Choroid plexus epithelial cell (primary cell): ENCODE measurements around the gene IER5.
"Not testable (repeated sequence)": the region's sequence is repeated elsewhere in the genome, so short reads cannot be mapped to it uniquely, and the experiment has no call there.

Experiments used
- DNase-seq: peaks from one replicate; pipeline ENCODE4 v3.0.0-alpha.2; 2010; ENCODE audit warnings: low read depth
- H3K4me3 ChIP-seq: 2 replicates; pipeline ENCODE4 v1.5.1; 2011; ENCODE audit warnings: low read depth, mild to moderate bottlenecking, control low read depth, low read length, moderate library complexity
- TF ChIP-seq, protein P1 (sequence below): conservative IDR thresholded peaks from 2 replicates; pipeline ENCODE4 v1.5.1; 2011; ENCODE audit warnings: low read depth, mild to moderate bottlenecking, control low read depth, inconsistent platforms, low read length, moderate library complexity

IER5 gene

DNA sequence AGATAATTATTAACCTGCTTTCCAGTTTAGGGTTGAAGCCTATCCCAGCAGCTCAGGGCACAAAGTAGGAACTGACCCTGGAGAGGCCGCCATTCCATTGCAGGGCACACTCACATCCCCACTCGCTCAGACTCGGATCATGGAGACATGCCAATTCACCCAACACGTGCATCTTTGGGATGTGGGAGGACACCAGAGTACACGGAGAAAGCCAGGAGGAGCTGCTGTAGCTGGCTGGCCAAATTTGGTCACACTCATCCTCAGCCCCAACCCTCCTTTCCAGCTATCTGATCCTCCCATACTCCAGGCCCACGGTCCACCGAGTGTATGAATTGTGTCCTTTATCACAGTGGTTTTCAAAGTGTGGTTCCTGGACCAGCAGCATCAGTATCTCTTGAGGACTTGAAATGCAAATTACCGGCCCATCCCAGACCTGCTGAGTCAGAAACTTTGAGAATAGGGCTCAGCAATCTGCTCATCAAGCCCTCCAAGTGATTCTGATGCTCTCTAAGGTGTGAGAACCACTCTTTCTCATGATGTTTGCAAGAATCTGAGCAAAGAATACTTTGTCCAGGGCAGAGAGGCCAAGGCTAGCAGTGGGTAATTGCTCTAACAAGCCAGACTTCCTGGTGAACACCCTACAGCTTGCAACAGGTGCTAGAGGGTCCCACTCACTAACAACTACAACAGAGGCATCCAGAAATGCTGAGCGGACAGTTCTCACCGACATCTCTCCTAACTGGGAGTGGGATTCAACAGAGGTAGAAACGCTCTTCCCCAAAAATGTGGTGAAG is 26.3 kb downstream of the IER5 start:
- H3K4me3 ChIP-seq, result no peak overlapping the region
- TF ChIP-seq, protein P1, sequence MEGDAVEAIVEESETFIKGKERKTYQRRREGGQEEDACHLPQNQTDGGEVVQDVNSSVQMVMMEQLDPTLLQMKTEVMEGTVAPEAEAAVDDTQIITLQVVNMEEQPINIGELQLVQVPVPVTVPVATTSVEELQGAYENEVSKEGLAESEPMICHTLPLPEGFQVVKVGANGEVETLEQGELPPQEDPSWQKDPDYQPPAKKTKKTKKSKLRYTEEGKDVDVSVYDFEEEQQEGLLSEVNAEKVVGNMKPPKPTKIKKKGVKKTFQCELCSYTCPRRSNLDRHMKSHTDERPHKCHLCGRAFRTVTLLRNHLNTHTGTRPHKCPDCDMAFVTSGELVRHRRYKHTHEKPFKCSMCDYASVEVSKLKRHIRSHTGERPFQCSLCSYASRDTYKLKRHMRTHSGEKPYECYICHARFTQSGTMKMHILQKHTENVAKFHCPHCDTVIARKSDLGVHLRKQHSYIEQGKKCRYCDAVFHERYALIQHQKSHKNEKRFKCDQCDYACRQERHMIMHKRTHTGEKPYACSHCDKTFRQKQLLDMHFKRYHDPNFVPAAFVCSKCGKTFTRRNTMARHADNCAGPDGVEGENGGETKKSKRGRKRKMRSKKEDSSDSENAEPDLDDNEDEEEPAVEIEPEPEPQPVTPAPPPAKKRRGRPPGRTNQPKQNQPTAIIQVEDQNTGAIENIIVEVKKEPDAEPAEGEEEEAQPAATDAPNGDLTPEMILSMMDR, result no peak
- no peak for DNase-seq

DNA sequence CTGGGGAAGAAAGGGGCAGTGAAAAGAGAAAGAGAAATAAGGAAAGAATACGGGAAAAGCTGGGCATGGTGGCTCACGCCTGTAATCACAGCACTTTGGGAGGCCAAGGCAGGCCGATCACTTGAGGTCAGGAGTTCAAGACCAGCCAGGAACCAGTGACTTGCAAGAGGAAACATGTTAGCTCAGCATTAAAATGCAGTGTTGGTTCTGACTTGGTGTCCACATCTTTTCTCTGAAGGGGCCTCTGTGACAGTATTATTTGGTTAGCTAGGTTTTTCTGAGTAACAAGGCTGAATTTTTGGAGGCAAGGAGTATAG is 26.8 kb downstream of the IER5 start:
- H3K4me3 ChIP-seq, result no peak overlapping the region
- TF ChIP-seq, protein P1, result no peak
- DNase-seq, result no peak

DNA sequence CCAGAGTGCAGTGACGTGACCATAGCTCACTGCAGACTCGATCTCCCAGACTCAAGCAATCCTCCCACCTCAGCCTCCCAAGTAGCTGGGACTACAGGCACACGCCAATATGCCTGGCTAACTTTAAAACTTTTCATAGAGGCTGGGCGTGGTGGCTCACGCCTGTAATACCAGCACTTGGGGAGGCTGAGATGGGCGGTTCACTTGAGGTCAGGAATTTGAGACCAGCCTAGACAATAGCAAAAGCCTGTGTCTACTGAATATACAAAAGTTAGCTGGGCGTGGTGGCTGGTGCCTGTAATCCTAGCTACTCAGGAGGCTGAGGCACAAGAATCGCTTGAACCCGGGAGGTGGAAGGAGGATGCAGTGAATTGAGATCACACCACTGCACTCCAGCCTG is 27.5 kb downstream of the IER5 start:
- not testable (repeated sequence) for H3K4me3 ChIP-seq, DNase-seq

DNA sequence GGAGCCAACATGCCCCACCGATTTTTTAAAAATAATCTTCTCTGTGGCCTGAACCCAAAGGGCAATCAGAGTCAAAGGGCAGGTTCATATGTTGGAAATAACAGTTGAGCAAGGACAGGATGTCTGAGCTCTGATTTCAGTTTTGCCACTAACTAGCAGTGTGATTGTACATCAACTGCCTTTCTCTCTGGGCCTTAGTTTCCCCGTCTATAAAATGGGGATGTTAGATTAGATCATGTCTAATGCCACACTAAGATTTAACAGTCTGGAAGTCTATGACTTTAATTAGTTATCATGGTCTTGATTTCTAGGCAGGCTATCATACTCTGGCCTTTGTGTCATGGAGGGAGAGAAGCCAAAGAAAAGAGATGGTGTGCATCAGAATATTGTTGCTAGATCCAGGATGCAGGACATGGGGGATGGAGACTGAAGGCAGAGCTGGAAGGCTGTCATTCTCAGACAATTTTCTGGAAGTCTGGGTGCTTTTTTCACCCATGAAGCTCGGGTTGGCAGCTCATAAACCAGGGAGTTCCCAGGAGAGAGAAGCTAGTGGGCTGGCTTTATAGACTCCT is 28.4 kb downstream of the IER5 start:
- DNase-seq, result no peak
- TF ChIP-seq, protein P1, result no peak
- H3K4me3 ChIP-seq, result no peak overlapping the region

DNA sequence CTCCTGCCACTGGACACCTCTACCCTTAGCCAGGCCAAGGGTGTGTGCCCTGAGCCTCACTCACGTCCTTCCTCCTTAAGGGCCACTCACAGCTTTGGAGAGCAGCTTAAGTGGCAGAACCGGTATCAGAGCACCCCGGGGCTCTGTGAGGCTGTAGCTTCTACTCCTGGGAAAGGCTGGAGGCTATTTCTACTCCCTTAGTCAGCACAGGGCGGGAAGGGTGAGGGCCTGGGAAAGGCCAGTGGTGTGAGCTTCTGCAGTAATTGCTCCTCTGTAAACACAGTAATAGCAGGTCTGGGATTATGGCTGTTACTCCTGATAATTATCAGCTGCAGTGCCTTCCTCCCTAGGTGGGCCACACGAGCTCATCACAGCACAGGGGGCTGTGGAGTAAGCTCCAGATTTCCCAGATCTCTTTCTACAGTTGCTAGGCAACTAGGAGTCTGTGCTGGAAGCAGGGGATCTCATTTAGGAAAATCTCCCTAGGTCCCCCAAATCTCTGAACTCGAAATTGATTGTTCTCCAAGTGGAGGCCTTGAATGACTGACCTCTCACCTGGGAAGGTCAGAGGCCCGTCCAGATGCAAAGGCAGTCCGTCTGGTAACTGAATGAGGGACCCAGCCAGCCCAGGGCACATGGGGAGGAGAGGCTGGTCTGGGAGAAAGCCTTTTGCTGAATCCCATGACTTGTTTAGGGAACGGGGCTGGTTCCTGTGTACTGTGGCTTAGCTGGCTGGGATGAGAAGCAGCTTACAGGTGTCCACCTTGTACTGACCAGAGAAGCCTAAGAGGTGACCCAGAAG is 29.3 kb downstream of the IER5 start:
- TF ChIP-seq, protein P1, result no peak
- DNase-seq, result peak; percentile 74
- no peak overlapping the region for H3K4me3 ChIP-seq

DNA sequence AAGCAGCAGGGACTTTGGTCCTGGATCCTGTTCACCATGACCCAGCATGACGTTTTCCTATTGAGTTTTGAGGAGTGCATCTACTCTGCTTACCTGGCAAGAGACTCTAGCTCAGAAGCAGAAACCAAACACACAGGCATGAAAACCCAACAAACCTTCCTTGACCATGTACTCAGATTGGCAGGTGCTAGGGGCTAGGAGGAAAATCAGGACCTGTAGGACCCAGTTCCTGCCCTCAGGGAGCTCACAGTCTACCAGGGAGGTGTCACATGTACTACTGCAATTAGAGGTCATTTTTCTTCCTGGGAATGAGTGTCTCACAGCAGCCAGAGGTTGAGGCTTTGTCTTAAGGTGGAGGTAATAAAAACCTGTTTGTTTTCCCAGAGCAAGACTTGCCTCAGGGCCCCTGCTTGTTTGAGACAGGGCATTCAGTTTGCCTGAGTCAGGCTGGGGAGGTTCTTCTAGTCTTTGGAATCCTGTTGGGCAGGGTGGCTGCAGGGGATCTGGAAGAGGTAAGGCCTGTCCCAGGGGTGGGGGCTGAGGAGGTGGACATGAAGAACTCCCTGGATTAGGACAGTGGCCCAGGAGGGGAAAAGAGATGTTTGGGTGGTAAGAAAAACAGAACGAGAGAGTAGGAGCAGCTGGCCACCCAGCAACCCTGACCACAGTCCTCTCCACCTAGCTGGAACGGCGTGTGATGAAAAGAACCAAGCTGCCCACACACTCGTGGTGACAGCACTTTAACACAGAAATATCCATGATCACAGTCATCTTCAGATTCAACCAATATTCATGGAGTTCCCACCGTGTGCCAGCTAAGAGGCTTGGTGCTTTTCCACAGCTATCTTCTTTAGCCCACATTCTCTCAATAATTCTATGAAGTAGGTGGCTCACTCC is 30.8 kb downstream of the IER5 start:
- DNase-seq, result no peak
- TF ChIP-seq, protein P1, result no peak
- no peak overlapping the region for H3K4me3 ChIP-seq

DNA sequence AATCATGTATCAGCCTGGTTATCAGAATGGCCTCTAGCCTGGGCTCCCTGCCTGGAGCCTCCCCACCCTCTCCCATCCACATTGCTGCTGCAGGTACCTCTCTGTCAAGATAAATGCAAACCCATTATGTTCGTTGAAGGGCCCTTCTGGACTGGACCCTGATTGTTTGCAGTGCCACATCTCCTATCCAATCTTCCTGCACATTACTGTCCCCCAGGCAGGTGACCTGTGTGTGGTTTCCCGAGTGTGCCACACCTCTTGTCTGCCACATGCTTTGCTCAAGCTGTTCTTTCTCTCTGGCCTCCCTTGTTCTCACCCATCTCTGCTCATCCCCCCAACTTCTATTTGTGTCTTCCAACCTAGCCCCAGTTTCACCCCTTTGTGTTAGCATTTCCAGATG is 32.4 kb downstream of the IER5 start:
- DNase-seq, result no peak
- H3K4me3 ChIP-seq, result no peak overlapping the region
- TF ChIP-seq, protein P1, result no peak
